ENCODE measurements around the gene IPO8. TPM values are rescaled to one million over a fixed set of nuclear protein-coding genes. Genes with fewer than 3 reads are reported as not detected.

IPO8 gene
- total RNA-seq, 1 experiment from 2014 or later = 50.4 TPM

GRCh38 chr12:30603129-30603528 is 92.5 kb downstream of the IPO8 start:
- H3K4me3 ChIP-seq (ENCODE audit: low read depth, low read length) = no peak overlapping the region
- POLR2A ChIA-PET = no interaction called here
- Mint-ChIP-seq H3K27me3 (ENCODE audit: insufficient read depth, unreplicated experiment) (no peaks in the 10 kb centered on the region), H3K4me3 (ENCODE audit: unreplicated experiment) (no peak overlapping the region), H3K27ac (ENCODE audit: unreplicated experiment) (no peak overlapping the region), H3K9me3 (ENCODE audit: unreplicated experiment) (peaks cover 21% of the 10 kb centered on the region), H3K36me3 (ENCODE audit: insufficient read depth, unreplicated experiment) (peaks cover 4% of the 10 kb centered on the region), H3K4me1 (ENCODE audit: low read depth, unreplicated experiment) (peaks cover 10% of the 10 kb centered on the region)
- CTCF ChIA-PET = no interaction called here
- 0 out of 2 replicates have a peak, but pooled peaks cover 3% of the 10 kb centered on the region for H3K9me3 ChIP-seq
- H3K36me3 ChIP-seq (ENCODE audit: control insufficient read depth, insufficient read depth, low read length) = no peaks in the 10 kb centered on the region
- H3K4me1 ChIP-seq = peaks cover 10% of the 10 kb centered on the region
- intact Hi-C loops (cut with micrococcal nuclease; ENCODE audit: unreplicated experiment) = no loop called here
- no peaks in the 10 kb centered on the region for H3K27me3 ChIP-seq (replicated peaks; ENCODE audit: control insufficient read depth, insufficient read depth, low read length)
- no peak for TF ChIP-seq CTCF (IDR thresholded peaks at IDR 0.05; ENCODE audit: insufficient read depth in 1 of 2, low read depth in 1 of 2, low read length in 1 of 2, severe bottlenecking in 1 of 2, unreplicated experiment in 1 of 2)
- DNase-seq = no peak
- BruUV-seq (replicated peaks) = no TSS peak

- TF ChIP-seq CTCF (IDR thresholded peaks at IDR 0.05; ENCODE audit: insufficient read depth in 1 of 2, low read depth in 1 of 2, low read length in 1 of 2, severe bottlenecking in 1 of 2, unreplicated experiment in 1 of 2) = no peak
- no peak for DNase-seq
- H3K9me3 Mint-ChIP-seq (ENCODE audit: unreplicated experiment) = peaks cover 21% of the 10 kb centered on the region
- no TSS peak for BruUV-seq (replicated peaks)
- Histone ChIP-seq H3K4me1 (peaks cover 10% of the 10 kb centered on the region), H3K4me3 (ENCODE audit: low read depth, low read length) (no peak overlapping the region), H3K36me3 (ENCODE audit: control insufficient read depth, insufficient read depth, low read length) (no peaks in the 10 kb centered on the region), H3K9me3 (0 out of 2 replicates have a peak, but pooled peaks cover 3% of the 10 kb centered on the region), H3K27me3 (replicated peaks; ENCODE audit: control insufficient read depth, insufficient read depth, low read length) (no peaks in the 10 kb centered on the region)
- no peak overlapping the region for H3K4me3 Mint-ChIP-seq (ENCODE audit: unreplicated experiment)
- intact Hi-C loops (cut with micrococcal nuclease; ENCODE audit: unreplicated experiment) = no loop called here
- ChIA-PET CTCF (no interaction called here), POLR2A (no interaction called here)
- no peak overlapping the region for H3K27ac Mint-ChIP-seq (ENCODE audit: unreplicated experiment)
- no peaks in the 10 kb centered on the region for H3K27me3 Mint-ChIP-seq (ENCODE audit: insufficient read depth, unreplicated experiment)
- H3K36me3 Mint-ChIP-seq (ENCODE audit: insufficient read depth, unreplicated experiment) = peaks cover 4% of the 10 kb centered on the region
- peaks cover 10% of the 10 kb centered on the region for H3K4me1 Mint-ChIP-seq (ENCODE audit: low read depth, unreplicated experiment)
Observed at GRCh38 chr12:30602678-30603077, 93.0 kb downstream of the IPO8 start.

- H3K4me1 Mint-ChIP-seq (ENCODE audit: low read depth, unreplicated experiment) = peaks cover 10% of the 10 kb centered on the region
- H3K27me3 ChIP-seq (replicated peaks; ENCODE audit: control insufficient read depth, insufficient read depth, low read length) = no peaks in the 10 kb centered on the region
- H3K4me3 ChIP-seq (ENCODE audit: low read depth, low read length) = no peak overlapping the region
- no peaks in the 10 kb centered on the region for H3K36me3 ChIP-seq (ENCODE audit: control insufficient read depth, insufficient read depth, low read length)
- no peak overlapping the region for H3K4me3 Mint-ChIP-seq (ENCODE audit: unreplicated experiment)
- H3K9me3 Mint-ChIP-seq (ENCODE audit: unreplicated experiment) = peaks cover 32% of the 10 kb centered on the region
- CTCF ChIA-PET = no interaction called here
- H3K27me3 Mint-ChIP-seq (ENCODE audit: insufficient read depth, unreplicated experiment) = no peaks in the 10 kb centered on the region
- H3K9me3 ChIP-seq = 0 out of 2 replicates have a peak, but pooled peaks cover 3% of the 10 kb centered on the region
- H3K4me1 ChIP-seq = peaks cover 10% of the 10 kb centered on the region
- peak in 1 of 2 experiments; percentile 61 for DNase-seq
- POLR2A ChIA-PET = no interaction called here
- no peak overlapping the region for H3K27ac Mint-ChIP-seq (ENCODE audit: unreplicated experiment)
- intact Hi-C loops (cut with micrococcal nuclease; ENCODE audit: unreplicated experiment) = no loop called here
- peaks cover 4% of the 10 kb centered on the region for H3K36me3 Mint-ChIP-seq (ENCODE audit: insufficient read depth, unreplicated experiment)
- no peak for TF ChIP-seq CTCF (IDR thresholded peaks at IDR 0.05; ENCODE audit: insufficient read depth in 1 of 2, low read depth in 1 of 2, low read length in 1 of 2, severe bottlenecking in 1 of 2, unreplicated experiment in 1 of 2)
- no TSS peak for BruUV-seq (replicated peaks)
Observed at GRCh38 chr12:30599608-30600007, 96.1 kb downstream of the IPO8 start.

All from Caco-2 (cell line).